Myocyte (in vitro differentiated cells): ENCODE measurements around the gene MAPKAPK3. TPM values are rescaled to one million over a fixed set of nuclear protein-coding genes. Genes with fewer than 3 reads are reported as not detected.

Experiments used
- DNase-seq: peaks from one replicate; pipeline ENCODE4 v3.0.0-alpha.2; 2012; ENCODE audit warnings: low read depth
- polyA plus RNA-seq: library from polyadenylated mRNA; unstranded; fragments of >200 nt; gene quantifications from one replicate; pipeline ENCODE4 v1.2.1, GENCODE V29; 2012; ENCODE audit warnings: missing spikeins
- total RNA-seq: library from RNA; depleted of rRNA; stranded (reverse); fragments of >200 nt; gene quantifications from 2 replicates; pipeline ENCODE4 v1.2.3, GENCODE V29; 2014

The MAPKAPK3 gene
- total RNA-seq = 91.0 and 92.3 TPM in 2 replicates
- 31.8 TPM for polyA plus RNA-seq

GRCh38 chr3:50617096-50617791 is at the start of gene MAPKAPK3:
Gene MAPKAPK3, plus strand, starts transcription at chr3:50617151. Its CDS starts 415 bp downstream, at chr3:50617566.
- peak; percentile 76 for DNase-seq

GRCh38 chr3:50567386-50568167 is 49.4 kb upstream of the MAPKAPK3 start, which contains the start of gene C3orf18:
Gene C3orf18, minus strand, starts transcription at chr3:50567747. Its CDS starts 2,048 bp downstream, at chr3:50565699.
- DNase-seq = peak; percentile 94

- peak; percentile 97 for DNase-seq
These were observed 47.8 kb upstream of the MAPKAPK3 start, which contains the start of gene HEMK1 for GRCh38 chr3:50568947-50569749. Gene HEMK1, plus strand, starts transcription at chr3:50569522. Its CDS starts 1,583 bp downstream, at chr3:50571105.

- no peak for DNase-seq
These were observed 46.3 kb upstream of the MAPKAPK3 start for GRCh38 chr3:50570508-50571279.

GRCh38 chr3:50571486-50571885 is 45.5 kb upstream of the MAPKAPK3 start:
- no peak for DNase-seq

GRCh38 chr3:50572158-50572557 is 44.8 kb upstream of the MAPKAPK3 start:
- DNase-seq = peak; percentile 78

- DNase-seq = no peak
These were observed 44.1 kb upstream of the MAPKAPK3 start for GRCh38 chr3:50572801-50573371.

- DNase-seq = no peak
These were observed 43.1 kb upstream of the MAPKAPK3 start for GRCh38 chr3:50573566-50574443.

GRCh38 chr3:50574444-50574831 is 42.5 kb upstream of the MAPKAPK3 start:
- no peak for DNase-seq

GRCh38 chr3:50575372-50575771 is 41.6 kb upstream of the MAPKAPK3 start:
- DNase-seq = no peak

- no peak for DNase-seq
These were observed 39.6 kb upstream of the MAPKAPK3 start for GRCh38 chr3:50577348-50577747.

GRCh38 chr3:50580683-50581458 is 36.1 kb upstream of the MAPKAPK3 start:
- no peak for DNase-seq

GRCh38 chr3:50581459-50581842 is 35.5 kb upstream of the MAPKAPK3 start:
- no peak for DNase-seq

- DNase-seq = no peak
These were observed 34.9 kb upstream of the MAPKAPK3 start for GRCh38 chr3:50582083-50582482.

- no peak for DNase-seq
These were observed 33.1 kb upstream of the MAPKAPK3 start for GRCh38 chr3:50583897-50584296.

GRCh38 chr3:50584391-50584790 is 32.6 kb upstream of the MAPKAPK3 start:
- DNase-seq = no peak

GRCh38 chr3:50585919-50586762 is 30.8 kb upstream of the MAPKAPK3 start:
- DNase-seq = no peak

GRCh38 chr3:50586763-50587070 is 30.2 kb upstream of the MAPKAPK3 start:
- no peak for DNase-seq
